A549 (cell line): ENCODE results near the gene ZFAND2B. TPM values are rescaled to one million over a fixed set of nuclear protein-coding genes. Genes with fewer than 3 reads are reported as not detected.
A peak's percentile ranks its signal among the peaks of the same experiment; 100 is the strongest.

Source experiments
- ATAC-seq, 2 experiments: fragments of 200-7000 bp in 1 of 2; fragments of >200 bp in 1 of 2; cut with Nextera tagmentation in 1 of 2; cut with Tn5 transposase in 1 of 2; 3 replicates each; pipeline versions ENCODE4 v1.8.0 to v1.9.1; 2018 to 2020; ENCODE audit warnings: mild to moderate bottlenecking in 1 of 2, moderate library complexity in 1 of 2
- CTCF ChIA-PET: fragments of 300-600 bp; sonication (Branson Sonifier 250); formaldehyde crosslinking; extraction: SDS; loops from one replicate; lab custom pipeline; 2021; ENCODE audit warnings: antibody characterized with exemption, inconsistent platforms; lab: Yijun Ruan, JAX
- POLR2A ChIA-PET: fragments of 350-600 bp; formaldehyde crosslinking; extraction: SDS; loops from one replicate; lab custom pipeline; 2021; ENCODE audit warnings: antibody characterized with exemption, inconsistent platforms; lab: Yijun Ruan, JAX
- DNase-seq, 2 experiments: peaks; one replicate each; pipeline versions ENCODE4 v3.0.0 to v3.0.0-alpha.2; 2011 to 2016; ENCODE audit warnings: low read depth in 1 of 2, low spot score in 1 of 2
- FAIRE-seq: peaks from 2 replicates; lab custom pipeline; 2011; peaks lifted over from hg19 to GRCh38; lab: Jason Lieb, UNC
- H3K27ac ChIP-seq, 2 experiments: fragments of >200 bp; sonication (Bioruptor Twin); formaldehyde crosslinking; 3 replicates each; pipeline ENCODE4 v1.5.1; 2016 to 2017
- H3K4me1 ChIP-seq: fragments of >200 bp; sonication (Bioruptor Twin); formaldehyde crosslinking; 3 replicates; pipeline ENCODE4 v1.6.1; 2016
- H3K4me2 ChIP-seq: fragments of >200 bp; sonication (Bioruptor Twin); formaldehyde crosslinking; 3 replicates; pipeline ENCODE4 v1.6.1; 2016
- H3K4me3 ChIP-seq: fragments of >200 bp; sonication (Bioruptor Twin); formaldehyde crosslinking; 3 replicates; pipeline ENCODE4 v1.5.1; 2016
- H3K9me3 ChIP-seq: fragments of >200 bp; sonication (Bioruptor Twin); formaldehyde crosslinking; 3 replicates; pipeline ENCODE4 v1.6.1; 2016
- BHLHE40 ChIP-seq: IDR thresholded peaks from 2 replicates; pipeline ENCODE4 v1.6.1; 2012; ENCODE audit warnings: low read depth, low read length, inconsistent platforms
- CBX2 ChIP-seq: fragments of 200-600 bp; sonication (generic); IDR thresholded peaks from 2 replicates; pipeline ENCODE4 v1.6.1; 2016; ENCODE audit warnings: low read depth, mild to moderate bottlenecking, borderline replicate concordance
- CBX8 ChIP-seq: fragments of 200-600 bp; sonication (generic); IDR thresholded peaks from 2 replicates; pipeline ENCODE4 v1.6.1; 2016
- CHD4 ChIP-seq: fragments of 200-600 bp; sonication (generic); IDR thresholded peaks from 2 replicates; pipeline ENCODE4 v1.6.1; 2016; ENCODE audit warnings: antibody characterized with exemption, mild to moderate bottlenecking, borderline replicate concordance
- CTCF ChIP-seq: fragments of >200 bp; sonication (Bioruptor Twin); formaldehyde crosslinking; IDR thresholded peaks from 3 replicates; pipeline ENCODE4 v1.5.1; 2016
- E2F6 ChIP-seq: IDR thresholded peaks from 2 replicates; pipeline ENCODE4 v1.6.1; 2012; ENCODE audit warnings: low read depth, borderline replicate concordance
- EP300 ChIP-seq, 2 experiments: fragments of >200 bp; sonication (Bioruptor Twin); formaldehyde crosslinking; IDR thresholded peaks; 2 replicates in 1 of 2; 3 replicates in 1 of 2; pipeline ENCODE4 v1.6.1; 2016 to 2017
- FOXS1 ChIP-seq: fragments of 250-450 bp; sonication (Bioruptor Pico); IDR thresholded peaks from 2 replicates; pipeline ENCODE4 v1.5.0; 2020; ENCODE audit warnings: mild to moderate bottlenecking, moderate library complexity
- HDAC2 ChIP-seq: fragments of 200-600 bp; sonication (generic); IDR thresholded peaks from 2 replicates; pipeline ENCODE4 v1.6.1; 2016
- HEYL ChIP-seq: fragments of 250-450 bp; sonication (Bioruptor Pico); IDR thresholded peaks from 2 replicates; pipeline ENCODE4 v1.8.0; 2021; ENCODE audit warnings: mild to moderate bottlenecking, moderate library complexity
- HOXB13 ChIP-seq: fragments of 250-450 bp; sonication (Bioruptor Pico); IDR thresholded peaks from 2 replicates; pipeline ENCODE4 v1.5.0; 2020; ENCODE audit warnings: low read depth, mild to moderate bottlenecking, moderate library complexity
- JUN ChIP-seq, 2 experiments: fragments of >200 bp; sonication (Bioruptor Twin); formaldehyde crosslinking; IDR thresholded peaks; 2 replicates in 1 of 2; 3 replicates in 1 of 2; pipeline ENCODE4 v1.6.1; 2016 to 2017
- KDM1A ChIP-seq: fragments of 200-600 bp; sonication (generic); IDR thresholded peaks from 2 replicates; pipeline ENCODE4 v1.6.1; 2016; ENCODE audit warnings: low read depth, mild to moderate bottlenecking
- MAX ChIP-seq: IDR thresholded peaks from 2 replicates; pipeline ENCODE4 v1.6.1; 2012
- MAZ ChIP-seq: fragments of 150-350 bp; IDR thresholded peaks from 2 replicates; pipeline ENCODE4 v1.6.1; 2014; ENCODE audit warnings: antibody characterized with exemption, low read depth, low read length, borderline replicate concordance
- NPAS2 ChIP-seq: fragments of 250-450 bp; sonication (Bioruptor Pico); IDR thresholded peaks from 2 replicates; pipeline ENCODE4 v1.8.0; 2022; ENCODE audit warnings: mild to moderate bottlenecking, moderate library complexity, borderline replicate concordance
- PBX3 ChIP-seq: IDR thresholded peaks from 2 replicates; pipeline ENCODE4 v1.6.1; 2012
- POLR2A ChIP-seq: IDR thresholded peaks from 2 replicates; pipeline ENCODE4 v1.6.1; 2012; ENCODE audit warnings: mild to moderate bottlenecking, low read length
- RAD21 ChIP-seq, 2 experiments: fragments of >200 bp in 1 of 2; sonication (Bioruptor Twin) in 1 of 2; formaldehyde crosslinking in 1 of 2; IDR thresholded peaks in 1 of 2; conservative IDR thresholded peaks in 1 of 2; 2 replicates in 1 of 2; 3 replicates in 1 of 2; pipeline ENCODE4 v1.6.1; 2012 to 2018; ENCODE audit warnings: inconsistent platforms in 1 of 2
- RCOR1 ChIP-seq: fragments of 150-350 bp; IDR thresholded peaks from 2 replicates; pipeline ENCODE4 v1.6.1; 2014; ENCODE audit warnings: antibody characterized with exemption, low read length, low read depth
- RNF2 ChIP-seq: fragments of 200-600 bp; sonication (generic); IDR thresholded peaks from 2 replicates; pipeline ENCODE4 v1.6.1; 2016; ENCODE audit warnings: low read depth, mild to moderate bottlenecking, antibody characterized with exemption, moderate library complexity, borderline replicate concordance
- SMC3 ChIP-seq: fragments of >200 bp; sonication (Bioruptor Twin); formaldehyde crosslinking; IDR thresholded peaks from 3 replicates; pipeline ENCODE4 v1.6.1; 2018; ENCODE audit warnings: inconsistent platforms
- ZC3H11A ChIP-seq: fragments of 450-650 bp; IDR thresholded peaks from 2 replicates; pipeline ENCODE4 v1.6.1; 2014; ENCODE audit warnings: antibody characterized with exemption, mild to moderate bottlenecking
- ZFP36 ChIP-seq: fragments of 450-650 bp; IDR thresholded peaks from 2 replicates; pipeline ENCODE4 v1.6.1; 2014; ENCODE audit warnings: borderline replicate concordance; ENCODE audit not compliant: partially characterized antibody
- ZNF302 ChIP-seq: fragments of 250-450 bp; sonication (Bioruptor Pico); IDR thresholded peaks from 2 replicates; pipeline ENCODE4 v1.9.0; 2021; ENCODE audit warnings: inconsistent platforms, mild to moderate bottlenecking, moderate library complexity
- ZSCAN20 ChIP-seq: fragments of 250-450 bp; sonication (Bioruptor Pico); IDR thresholded peaks from 2 replicates; pipeline ENCODE4 v1.8.0; 2022; ENCODE audit warnings: mild to moderate bottlenecking, moderate library complexity
- WGBS: methylation state at CpG from one replicate; pipeline ENCODE4 v1.1.6; 2017; ENCODE audit errors: missing lambda C conversion rate; 5-methylcytosine and 5-hydroxymethylcytosine counted together
- polyA plus RNA-seq, 4 experiments: library from polyadenylated mRNA; depleted of rRNA in 3 of 4; stranded (reverse); fragments of >200 nt; fragmentation: RNase III in 1 of 4; extraction: RNeasy Plus Mini Kit Qiagen cat#74134 plus additional on column Dnase treatment in 1 of 4; gene quantifications; 2 replicates in 3 of 4; 3 replicates in 1 of 4; pipeline ENCODE4 v1.2.3, GENCODE V29; 2011 to 2017
- TF ChIP-seq, protein P1 (sequence below): fragments of 450-650 bp; IDR thresholded peaks from 2 replicates; pipeline ENCODE4 v1.6.1; 2014; ENCODE audit warnings: antibody characterized with exemption
- TF ChIP-seq, protein P2 (sequence below): fragments of 150-350 bp; IDR thresholded peaks from 2 replicates; pipeline ENCODE4 v1.6.1; 2014; ENCODE audit warnings: low read depth, mild to moderate bottlenecking, low read length
- TF ChIP-seq, protein P3 (sequence below): fragments of >200 bp; sonication (Bioruptor Twin); formaldehyde crosslinking; IDR thresholded peaks from 2 replicates; pipeline ENCODE4 v1.6.1; 2016

ZFAND2B gene
- polyA plus RNA-seq, 2 of the 4 experiments (the other 2 are of a cell fraction), result 21.2 to 29.1 TPM

DNA sequence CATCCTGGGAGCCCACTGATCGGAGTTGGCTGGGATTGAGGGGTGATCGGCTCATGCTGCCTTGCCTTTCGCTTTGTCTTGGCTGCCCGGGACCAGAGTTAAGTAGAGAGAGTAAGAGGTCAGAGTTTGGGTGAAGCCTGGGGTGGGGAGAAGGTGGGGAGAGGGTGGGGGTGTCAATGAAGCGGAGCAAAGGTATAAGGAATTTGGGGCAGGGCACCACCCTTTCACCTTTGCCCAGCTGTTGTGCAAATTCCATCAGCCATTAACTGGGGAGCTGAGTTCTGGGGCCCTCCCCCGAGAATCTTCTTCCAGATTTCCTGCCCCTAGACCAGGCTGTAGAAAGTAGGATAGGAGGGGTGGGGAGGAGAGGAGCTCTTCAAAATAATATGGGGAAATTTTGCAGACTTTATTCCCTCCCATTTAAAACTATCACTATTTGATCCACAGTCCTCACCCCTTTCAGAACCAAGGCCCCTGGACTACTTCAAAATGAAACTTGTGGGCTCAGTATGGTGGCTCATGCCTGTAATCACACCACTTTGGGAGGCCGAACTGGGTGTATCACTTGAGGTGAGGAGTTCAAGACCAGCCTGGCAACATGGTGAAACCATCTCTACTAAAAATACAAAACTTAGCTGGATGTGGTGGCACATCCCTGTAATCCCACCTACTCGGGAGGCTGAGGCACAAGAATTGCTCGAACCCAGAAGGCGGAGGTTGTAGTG lies 36.5 kb upstream of the ZFAND2B start, which contains the start of gene SLC23A3:
SLC23A3 (minus strand) TSS at position 100 of the 725 bp plus-strand sequence; CDS start at position 55, 45 bp downstream.
- H3K9me3 ChIP-seq, result no peaks in the 10 kb centered on the region
- TF ChIP-seq FOXS1 (CRISPR knock-in tag) (no peak), SMC3 (no peak), RNF2 (no peak), HDAC2 (no peak), NPAS2 (no peak), E2F6 (no peak), HOXB13 (CRISPR knock-in tag) (no peak), JUN (IDR thresholded peaks at IDR 0.05) (no peak), CBX2 (no peak), CHD4 (no peak), RCOR1 (no peak), KDM1A (no peak), BHLHE40 (no peak), RAD21 (conservative IDR thresholded peaks at IDR 0.05 in 1 of 2, IDR thresholded peaks at IDR 0.05 in 1 of 2) (no peak), CBX8 (no peak)
- TF ChIP-seq, protein P1, sequence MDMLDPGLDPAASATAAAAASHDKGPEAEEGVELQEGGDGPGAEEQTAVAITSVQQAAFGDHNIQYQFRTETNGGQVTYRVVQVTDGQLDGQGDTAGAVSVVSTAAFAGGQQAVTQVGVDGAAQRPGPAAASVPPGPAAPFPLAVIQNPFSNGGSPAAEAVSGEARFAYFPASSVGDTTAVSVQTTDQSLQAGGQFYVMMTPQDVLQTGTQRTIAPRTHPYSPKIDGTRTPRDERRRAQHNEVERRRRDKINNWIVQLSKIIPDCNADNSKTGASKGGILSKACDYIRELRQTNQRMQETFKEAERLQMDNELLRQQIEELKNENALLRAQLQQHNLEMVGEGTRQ, result no peak
- TF ChIP-seq, all 56 proteins: peak for 0
- H3K4me2 ChIP-seq, result no peak within 1 kb of the TSS
- H3K27ac ChIP-seq, result no peak within 1 kb of the TSS
- no peak within 1 kb of the TSS for H3K4me3 ChIP-seq
- ATAC-seq (no peak), FAIRE-seq (no peak), DNase-seq (no peak)
- ChIA-PET CTCF (interaction anchor here (0.6 to 10.6 kb wide), 23 partner anchors 12 to 398 kb away, joined by 3 to 177 read pairs (median 4); partner anchors contain the start of genes DNAJB2 and NHEJ1), POLR2A (interaction anchor here (1.6 kb wide), 1 partner anchor 79 kb away, joined by 4 read pairs; no protein-coding TSS in a partner anchor)
- WGBS, result 81% methylated on average over 10 of the region's 10 CpGs
- no peaks in the 10 kb centered on the region for H3K4me1 ChIP-seq

DNA sequence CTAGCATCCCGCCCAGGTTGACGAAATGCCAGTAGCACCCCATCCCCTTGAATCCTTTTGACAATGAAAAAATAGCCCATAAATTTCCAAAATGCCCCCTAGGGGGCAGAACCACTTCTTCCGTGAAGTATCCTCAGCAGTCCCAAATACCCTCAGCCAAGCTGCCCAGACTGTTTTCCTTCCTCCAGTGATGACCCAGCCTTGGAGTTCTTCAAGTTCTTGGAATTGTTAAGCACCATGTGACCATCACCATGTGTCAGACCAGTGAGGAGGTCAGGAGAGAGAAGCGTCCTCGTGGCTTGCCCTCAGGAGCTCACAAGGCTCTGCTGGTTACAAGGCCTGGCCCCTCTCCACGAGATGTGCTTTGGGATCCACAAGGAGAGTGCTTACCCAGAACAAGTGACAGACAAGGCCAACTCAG lies 35.3 kb upstream of the ZFAND2B start:
- ATAC-seq, result peak; percentile 51 to 78; a peak in 5 of 6 replicates
- WGBS, result 53% methylated on average over 6 of the region's 6 CpGs
- Histone ChIP-seq H3K4me3 (no peak overlapping the region), H3K4me1 (0 out of 3 replicates have a peak, but pooled peaks cover 6% of the 10 kb centered on the region), H3K27ac (0 out of 6 replicates have a peak overlapping the region, but pooled peaks of 1 of the 2 experiments have one; percentile 31), H3K4me2 (no peak overlapping the region), H3K9me3 (no peaks in the 10 kb centered on the region)
- peak; percentile 58 to 61 for DNase-seq
- ChIA-PET POLR2A (interaction anchor here (0.6 to 1.6 kb wide), 2 partner anchors 40 to 78 kb away, joined by 4 to 5 read pairs; no protein-coding TSS in a partner anchor), CTCF (interaction anchor here (0.6 to 10.6 kb wide), 34 partner anchors 7 to 231 kb away, joined by 3 to 177 read pairs (median 4); partner anchors contain the start of genes DNAJB2, GLB1L, NHEJ1 and STK16)
- FAIRE-seq, result no peak
- TF ChIP-seq, protein P2, sequence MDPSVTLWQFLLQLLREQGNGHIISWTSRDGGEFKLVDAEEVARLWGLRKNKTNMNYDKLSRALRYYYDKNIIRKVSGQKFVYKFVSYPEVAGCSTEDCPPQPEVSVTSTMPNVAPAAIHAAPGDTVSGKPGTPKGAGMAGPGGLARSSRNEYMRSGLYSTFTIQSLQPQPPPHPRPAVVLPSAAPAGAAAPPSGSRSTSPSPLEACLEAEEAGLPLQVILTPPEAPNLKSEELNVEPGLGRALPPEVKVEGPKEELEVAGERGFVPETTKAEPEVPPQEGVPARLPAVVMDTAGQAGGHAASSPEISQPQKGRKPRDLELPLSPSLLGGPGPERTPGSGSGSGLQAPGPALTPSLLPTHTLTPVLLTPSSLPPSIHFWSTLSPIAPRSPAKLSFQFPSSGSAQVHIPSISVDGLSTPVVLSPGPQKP, result no peak
- TF ChIP-seq ZC3H11A (no peak), MAX (no peak), KDM1A (no peak), ZNF302 (no peak), CBX2 (no peak), CTCF (peak; percentile 84), ZFP36 (no peak), MAZ (no peak), JUN (IDR thresholded peaks at IDR 0.05) (no peak), BHLHE40 (no peak), SMC3 (peak; percentile 56), PBX3 (no peak), ZSCAN20 (no peak), POLR2A (no peak), RCOR1 (no peak), EP300 (IDR thresholded peaks at IDR 0.05) (no peak), HEYL (CRISPR knock-in tag) (no peak)
- TF ChIP-seq, protein P3, sequence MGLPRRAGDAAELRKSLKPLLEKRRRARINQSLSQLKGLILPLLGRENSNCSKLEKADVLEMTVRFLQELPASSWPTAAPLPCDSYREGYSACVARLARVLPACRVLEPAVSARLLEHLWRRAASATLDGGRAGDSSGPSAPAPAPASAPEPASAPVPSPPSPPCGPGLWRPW, result no peak
